K562 (cell line): Measurements from ENCODE around the gene METTL21C.

Experiments used
- CBX2 ChIP-seq: fragments of 200-600 bp; sonication (generic); IDR thresholded peaks from one replicate; pipeline ENCODE4 v1.6.1; 2012; ENCODE audit warnings: mild to moderate bottlenecking, low read length, inconsistent platforms; ENCODE audit not compliant: insufficient read depth, poor library complexity, severe bottlenecking
- NCOA2 ChIP-seq, 2 experiments: fragments of 450-650 bp; IDR thresholded peaks; 2 replicates each; pipeline ENCODE4 v1.6.1; 2018; ENCODE audit warnings: mild to moderate bottlenecking in 2 of 2, moderate library complexity in 1 of 2; ENCODE audit not compliant: partially characterized antibody in 2 of 2
- TAF1 ChIP-seq: IDR thresholded peaks from 2 replicates; pipeline ENCODE4 v1.6.1; 2011; ENCODE audit warnings: mild to moderate bottlenecking, low read length, moderate library complexity; ENCODE audit not compliant: insufficient read depth, control insufficient read depth, severe bottlenecking; ENCODE audit errors: extremely low read depth

DNA sequence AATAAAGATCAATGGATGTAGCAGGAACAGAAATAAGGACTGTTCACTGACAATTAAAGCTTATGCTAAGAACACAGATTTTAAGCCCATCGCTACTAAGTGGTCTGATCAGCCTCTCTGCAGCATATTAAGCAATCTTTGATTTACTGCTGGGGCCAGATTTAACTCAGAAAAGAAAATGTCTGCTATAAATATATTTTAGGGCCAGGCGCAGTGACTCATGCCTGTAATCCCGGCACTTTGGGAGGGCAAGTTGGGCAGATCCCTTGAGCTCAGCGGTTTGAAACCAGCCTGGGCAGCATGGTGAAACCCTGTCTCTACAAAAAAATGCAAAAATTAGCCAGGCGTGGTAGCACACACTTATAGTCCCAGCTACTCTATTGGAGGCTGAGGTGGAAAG lies 43.0 kb downstream of the METTL21C start:
- TF ChIP-seq NCOA2 (IDR thresholded peaks at IDR 0.05; ENCODE audit: partially characterized antibody in 2 of 2): no peak
- no peak for TF ChIP-seq CBX2
- TF ChIP-seq TAF1: no peak
